ENCODE results near the gene WWC1.
"Not testable (repeated sequence)": the region's sequence is repeated elsewhere in the genome, so short reads cannot be mapped to it uniquely, and the experiment has no call there.

The WWC1 gene

GRCh38 chr5:168413062-168413461 lies 121.6 kb downstream of the WWC1 start:
- no peak for DNase-seq (ENCODE audit: low read depth)

- DNase-seq (ENCODE audit: low read depth): no peak
Measured at GRCh38 chr5:168413596-168413995, 122.2 kb downstream of the WWC1 start.

GRCh38 chr5:168415401-168415800 lies 124.0 kb downstream of the WWC1 start:
- no peak for DNase-seq (ENCODE audit: low read depth)

- DNase-seq (ENCODE audit: low read depth): no peak
Measured at GRCh38 chr5:168415971-168416370, 124.5 kb downstream of the WWC1 start.

GRCh38 chr5:168417731-168418429 lies 126.4 kb downstream of the WWC1 start:
- no peak for DNase-seq (ENCODE audit: low read depth)

GRCh38 chr5:168420461-168420860 lies 129.0 kb downstream of the WWC1 start:
- no peak for DNase-seq (ENCODE audit: low read depth)

GRCh38 chr5:168422431-168422830 lies 131.0 kb downstream of the WWC1 start:
- no peak for DNase-seq (ENCODE audit: low read depth)

GRCh38 chr5:168423478-168423877 lies 132.0 kb downstream of the WWC1 start:
- DNase-seq (ENCODE audit: low read depth): no peak

GRCh38 chr5:168423971-168424370 lies 132.5 kb downstream of the WWC1 start:
- DNase-seq (ENCODE audit: low read depth): no peak

- no peak for DNase-seq (ENCODE audit: low read depth)
Measured at GRCh38 chr5:168424594-168425323, 133.3 kb downstream of the WWC1 start.

GRCh38 chr5:168426007-168426863 lies 134.8 kb downstream of the WWC1 start:
- no peak for DNase-seq (ENCODE audit: low read depth)

- no peak for DNase-seq (ENCODE audit: low read depth)
Measured at GRCh38 chr5:168426864-168427172, 135.4 kb downstream of the WWC1 start.

GRCh38 chr5:168427224-168427623 lies 135.8 kb downstream of the WWC1 start:
- DNase-seq (ENCODE audit: low read depth): no peak

GRCh38 chr5:168428552-168428951 lies 137.1 kb downstream of the WWC1 start:
- DNase-seq (ENCODE audit: low read depth): no peak

- no peak for DNase-seq (ENCODE audit: low read depth)
Measured at GRCh38 chr5:168430296-168430695, 138.9 kb downstream of the WWC1 start.

- no peak for DNase-seq (ENCODE audit: low read depth)
Measured at GRCh38 chr5:168432903-168433302, 141.5 kb downstream of the WWC1 start.

- no peak for DNase-seq (ENCODE audit: low read depth)
Measured at GRCh38 chr5:168434001-168434400, 142.6 kb downstream of the WWC1 start.

- no peak for DNase-seq (ENCODE audit: low read depth)
Measured at GRCh38 chr5:168434746-168435321, 143.4 kb downstream of the WWC1 start.

GRCh38 chr5:168435340-168435739 lies 143.9 kb downstream of the WWC1 start:
- DNase-seq (ENCODE audit: low read depth): not testable (repeated sequence)

- no peak for DNase-seq (ENCODE audit: low read depth)
Measured at GRCh38 chr5:168438349-168438748, 146.9 kb downstream of the WWC1 start.

- DNase-seq (ENCODE audit: low read depth): no peak
Measured at GRCh38 chr5:168443533-168443932, 152.1 kb downstream of the WWC1 start.

GRCh38 chr5:168443950-168444700 lies 152.7 kb downstream of the WWC1 start:
- DNase-seq (ENCODE audit: low read depth): no peak
